GM23338 (cell line): ENCODE results near the gene RPL29. TPM values are rescaled to one million over a fixed set of nuclear protein-coding genes. Genes with fewer than 3 reads are reported as not detected.

Experiments used
- ATAC-seq: fragments of 200-7000 bp; cut with Tn5 transposase; 3 replicates; pipeline ENCODE4 v1.9.1; 2020
- DNase-seq: peaks from one replicate; pipeline ENCODE4 v3.0.0-alpha.2; 2015; ENCODE audit warnings: low spot score
- H2AFZ ChIP-seq: fragments of 200-600 bp; sonication (generic); 2 replicates; pipeline ENCODE4 v1.8.0; 2016; ENCODE audit warnings: antibody characterized with exemption, mild to moderate bottlenecking, moderate library complexity
- H3F3A ChIP-seq: fragments of 200-600 bp; sonication (generic); replicated peaks from 2 replicates; pipeline ENCODE4 v1.8.0; 2017; ENCODE audit warnings: antibody characterized with exemption, mixed run types, low read depth
- H3K27ac ChIP-seq: fragments of 200-600 bp; sonication (generic); 2 replicates; pipeline ENCODE4 v1.6.1; 2016; ENCODE audit warnings: low read depth
- H3K27me3 ChIP-seq: fragments of 200-600 bp; sonication (generic); 2 replicates; pipeline ENCODE4 v1.8.0; 2016; ENCODE audit warnings: mild to moderate bottlenecking, mixed run types, moderate library complexity; ENCODE audit not compliant: insufficient read depth
- H3K36me3 ChIP-seq: fragments of 200-600 bp; sonication (generic); 2 replicates; pipeline ENCODE4 v1.8.0; 2016; ENCODE audit warnings: mild to moderate bottlenecking; ENCODE audit not compliant: insufficient read depth
- H3K4me1 ChIP-seq: fragments of 200-600 bp; sonication (generic); 2 replicates; pipeline ENCODE4 v1.8.0; 2016; ENCODE audit warnings: mild to moderate bottlenecking, moderate library complexity; ENCODE audit not compliant: insufficient read depth
- H3K4me2 ChIP-seq: fragments of 200-600 bp; sonication (generic); 2 replicates; pipeline ENCODE4 v1.7.1; 2017; ENCODE audit warnings: mixed run types
- H3K4me3 ChIP-seq: fragments of 200-600 bp; sonication (generic); 2 replicates; pipeline ENCODE4 v1.6.1; 2016; ENCODE audit warnings: mixed run types
- H3K79me2 ChIP-seq: fragments of 200-600 bp; sonication (generic); replicated peaks from 2 replicates; pipeline ENCODE4 v1.8.0; 2017; ENCODE audit warnings: mild to moderate bottlenecking; ENCODE audit not compliant: insufficient read depth
- H3K9me2 ChIP-seq: fragments of 200-600 bp; sonication (generic); 2 replicates; pipeline ENCODE4 v1.8.0; 2017; ENCODE audit not compliant: insufficient read depth
- H4K20me1 ChIP-seq: fragments of 200-600 bp; sonication (generic); replicated peaks from 2 replicates; pipeline ENCODE4 v1.8.0; 2017; ENCODE audit warnings: mild to moderate bottlenecking; ENCODE audit not compliant: insufficient read depth
- H3K27ac Mint-ChIP-seq: 2 replicates; pipeline ENCODE4 v1.8.0; 2020; ENCODE audit warnings: inconsistent platforms, mild to moderate bottlenecking, moderate library complexity, mixed read lengths
- H3K27me3 Mint-ChIP-seq: 3 replicates; pipeline ENCODE4 v1.8.0; 2022; ENCODE audit warnings: low read depth, mild to moderate bottlenecking, moderate library complexity, mixed read lengths, inconsistent platforms; ENCODE audit not compliant: insufficient read depth, poor library complexity
- H3K36me3 Mint-ChIP-seq: 3 replicates; pipeline ENCODE4 v1.8.0; 2021; ENCODE audit warnings: low read depth, mild to moderate bottlenecking, inconsistent platforms, moderate library complexity, mixed read lengths
- H3K4me1 Mint-ChIP-seq: 3 replicates; pipeline ENCODE4 v1.8.0; 2020; ENCODE audit warnings: mild to moderate bottlenecking, inconsistent platforms, mixed read lengths
- H3K4me3 Mint-ChIP-seq: 3 replicates; pipeline ENCODE4 v1.8.0; 2021; ENCODE audit warnings: moderate library complexity, mild to moderate bottlenecking, inconsistent platforms, mixed read lengths
- H3K9me3 Mint-ChIP-seq: 3 replicates; pipeline ENCODE4 v1.8.0; 2020; ENCODE audit warnings: moderate library complexity, mild to moderate bottlenecking, inconsistent platforms, mixed read lengths
- CREB1 ChIP-seq: fragments of 250-450 bp; sonication (Bioruptor Pico); IDR thresholded peaks from 2 replicates; pipeline ENCODE4 v1.5.0; 2020; ENCODE audit warnings: low read depth, mild to moderate bottlenecking, moderate library complexity
- EZH2 ChIP-seq: fragments of 200-600 bp; sonication (generic); IDR thresholded peaks from one replicate; pipeline ENCODE4 v1.8.0; 2017; ENCODE audit warnings: antibody characterized with exemption, mild to moderate bottlenecking, low read depth; ENCODE audit not compliant: unreplicated experiment
- EZH2phosphoT487 ChIP-seq: fragments of 200-600 bp; sonication (generic); IDR thresholded peaks from one replicate; pipeline ENCODE4 v1.8.1; 2018; ENCODE audit warnings: antibody characterized with exemption; ENCODE audit not compliant: unreplicated experiment
- JUNB ChIP-seq: IDR thresholded peaks from one replicate; pipeline ENCODE4 v1.6.1; 2016; ENCODE audit warnings: antibody characterized with exemption; ENCODE audit not compliant: unreplicated experiment
- POLR2AphosphoS5 ChIP-seq: IDR thresholded peaks from 2 replicates; pipeline ENCODE4 v1.6.1; 2016; ENCODE audit warnings: antibody characterized with exemption, low read depth
- STAT1 ChIP-seq: IDR thresholded peaks from one replicate; pipeline ENCODE4 v1.6.1; 2016; ENCODE audit warnings: antibody characterized with exemption; ENCODE audit not compliant: unreplicated experiment
- ZNF114 ChIP-seq: fragments of 250-450 bp; sonication (Bioruptor Pico); IDR thresholded peaks from 2 replicates; pipeline ENCODE4 v1.5.0; 2020; ENCODE audit warnings: mild to moderate bottlenecking, moderate library complexity
- ZNF331 ChIP-seq: fragments of 250-450 bp; sonication (Bioruptor Pico); IDR thresholded peaks from 2 replicates; pipeline ENCODE4 v1.5.0; 2020; ENCODE audit warnings: low read depth, mild to moderate bottlenecking, moderate library complexity
- polyA plus RNA-seq: library from polyadenylated mRNA; unstranded; fragments of >200 nt; fragmentation: Nextera tagmentation; extraction: Ambion mirVana; gene quantifications from 2 replicates; pipeline ENCODE4 v1.2.1, GENCODE V29; 2016
- total RNA-seq: library from RNA; depleted of rRNA; stranded (reverse); fragments of >200 nt; shearing (Covaris generic); gene quantifications from 2 replicates; pipeline ENCODE4 v1.2.3, GENCODE V29; 2014
- TF ChIP-seq, protein P1 (sequence below): fragments of 250-450 bp; sonication (Bioruptor Pico); IDR thresholded peaks from 2 replicates; pipeline ENCODE4 v1.5.0; 2020; ENCODE audit warnings: mild to moderate bottlenecking, moderate library complexity
- TF ChIP-seq, protein P2 (sequence below): IDR thresholded peaks from one replicate; pipeline ENCODE4 v1.6.1; 2018; ENCODE audit warnings: antibody characterized with exemption; ENCODE audit not compliant: unreplicated experiment
- TF ChIP-seq, protein P3 (sequence below), 2 experiments: fragments of 200-600 bp in 1 of 2; sonication (generic) in 1 of 2; conservative IDR thresholded peaks; 2 replicates each; pipeline versions ENCODE4 v1.5.1 to v1.6.1; 2016 to 2017; ENCODE audit warnings: antibody characterized with exemption in 2 of 2, low read depth in 2 of 2, mild to moderate bottlenecking in 2 of 2, moderate library complexity in 1 of 2
- TF ChIP-seq, protein P4 (sequence below): IDR thresholded peaks from 2 replicates; pipeline ENCODE4 v1.6.1; 2016; ENCODE audit warnings: antibody characterized with exemption

RPL29 gene
- total and polyA plus RNA-seq, 2 experiments from 2014 or later = 1,471 to 1,864 TPM

DNA sequence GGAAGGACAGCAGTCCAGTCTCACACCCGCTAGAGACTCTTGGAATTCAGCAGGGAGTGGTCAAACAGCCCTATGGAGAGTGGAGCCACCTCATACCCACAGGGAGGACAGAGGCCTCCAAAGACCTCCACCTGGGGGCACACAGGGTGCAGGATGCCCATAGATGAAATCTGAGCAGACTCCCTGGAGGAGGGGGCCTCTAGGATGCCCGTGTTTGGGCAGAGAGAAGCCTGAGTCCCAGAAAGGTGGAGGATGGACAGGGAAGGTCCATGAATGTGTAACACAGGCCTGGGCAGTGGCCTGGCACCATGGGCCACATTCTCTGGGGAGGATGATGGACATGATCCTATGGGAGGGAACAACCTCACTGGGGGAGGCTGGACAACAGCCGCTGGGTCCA lies 39.0 kb upstream of the RPL29 start (continued):
- TF ChIP-seq, protein P1, sequence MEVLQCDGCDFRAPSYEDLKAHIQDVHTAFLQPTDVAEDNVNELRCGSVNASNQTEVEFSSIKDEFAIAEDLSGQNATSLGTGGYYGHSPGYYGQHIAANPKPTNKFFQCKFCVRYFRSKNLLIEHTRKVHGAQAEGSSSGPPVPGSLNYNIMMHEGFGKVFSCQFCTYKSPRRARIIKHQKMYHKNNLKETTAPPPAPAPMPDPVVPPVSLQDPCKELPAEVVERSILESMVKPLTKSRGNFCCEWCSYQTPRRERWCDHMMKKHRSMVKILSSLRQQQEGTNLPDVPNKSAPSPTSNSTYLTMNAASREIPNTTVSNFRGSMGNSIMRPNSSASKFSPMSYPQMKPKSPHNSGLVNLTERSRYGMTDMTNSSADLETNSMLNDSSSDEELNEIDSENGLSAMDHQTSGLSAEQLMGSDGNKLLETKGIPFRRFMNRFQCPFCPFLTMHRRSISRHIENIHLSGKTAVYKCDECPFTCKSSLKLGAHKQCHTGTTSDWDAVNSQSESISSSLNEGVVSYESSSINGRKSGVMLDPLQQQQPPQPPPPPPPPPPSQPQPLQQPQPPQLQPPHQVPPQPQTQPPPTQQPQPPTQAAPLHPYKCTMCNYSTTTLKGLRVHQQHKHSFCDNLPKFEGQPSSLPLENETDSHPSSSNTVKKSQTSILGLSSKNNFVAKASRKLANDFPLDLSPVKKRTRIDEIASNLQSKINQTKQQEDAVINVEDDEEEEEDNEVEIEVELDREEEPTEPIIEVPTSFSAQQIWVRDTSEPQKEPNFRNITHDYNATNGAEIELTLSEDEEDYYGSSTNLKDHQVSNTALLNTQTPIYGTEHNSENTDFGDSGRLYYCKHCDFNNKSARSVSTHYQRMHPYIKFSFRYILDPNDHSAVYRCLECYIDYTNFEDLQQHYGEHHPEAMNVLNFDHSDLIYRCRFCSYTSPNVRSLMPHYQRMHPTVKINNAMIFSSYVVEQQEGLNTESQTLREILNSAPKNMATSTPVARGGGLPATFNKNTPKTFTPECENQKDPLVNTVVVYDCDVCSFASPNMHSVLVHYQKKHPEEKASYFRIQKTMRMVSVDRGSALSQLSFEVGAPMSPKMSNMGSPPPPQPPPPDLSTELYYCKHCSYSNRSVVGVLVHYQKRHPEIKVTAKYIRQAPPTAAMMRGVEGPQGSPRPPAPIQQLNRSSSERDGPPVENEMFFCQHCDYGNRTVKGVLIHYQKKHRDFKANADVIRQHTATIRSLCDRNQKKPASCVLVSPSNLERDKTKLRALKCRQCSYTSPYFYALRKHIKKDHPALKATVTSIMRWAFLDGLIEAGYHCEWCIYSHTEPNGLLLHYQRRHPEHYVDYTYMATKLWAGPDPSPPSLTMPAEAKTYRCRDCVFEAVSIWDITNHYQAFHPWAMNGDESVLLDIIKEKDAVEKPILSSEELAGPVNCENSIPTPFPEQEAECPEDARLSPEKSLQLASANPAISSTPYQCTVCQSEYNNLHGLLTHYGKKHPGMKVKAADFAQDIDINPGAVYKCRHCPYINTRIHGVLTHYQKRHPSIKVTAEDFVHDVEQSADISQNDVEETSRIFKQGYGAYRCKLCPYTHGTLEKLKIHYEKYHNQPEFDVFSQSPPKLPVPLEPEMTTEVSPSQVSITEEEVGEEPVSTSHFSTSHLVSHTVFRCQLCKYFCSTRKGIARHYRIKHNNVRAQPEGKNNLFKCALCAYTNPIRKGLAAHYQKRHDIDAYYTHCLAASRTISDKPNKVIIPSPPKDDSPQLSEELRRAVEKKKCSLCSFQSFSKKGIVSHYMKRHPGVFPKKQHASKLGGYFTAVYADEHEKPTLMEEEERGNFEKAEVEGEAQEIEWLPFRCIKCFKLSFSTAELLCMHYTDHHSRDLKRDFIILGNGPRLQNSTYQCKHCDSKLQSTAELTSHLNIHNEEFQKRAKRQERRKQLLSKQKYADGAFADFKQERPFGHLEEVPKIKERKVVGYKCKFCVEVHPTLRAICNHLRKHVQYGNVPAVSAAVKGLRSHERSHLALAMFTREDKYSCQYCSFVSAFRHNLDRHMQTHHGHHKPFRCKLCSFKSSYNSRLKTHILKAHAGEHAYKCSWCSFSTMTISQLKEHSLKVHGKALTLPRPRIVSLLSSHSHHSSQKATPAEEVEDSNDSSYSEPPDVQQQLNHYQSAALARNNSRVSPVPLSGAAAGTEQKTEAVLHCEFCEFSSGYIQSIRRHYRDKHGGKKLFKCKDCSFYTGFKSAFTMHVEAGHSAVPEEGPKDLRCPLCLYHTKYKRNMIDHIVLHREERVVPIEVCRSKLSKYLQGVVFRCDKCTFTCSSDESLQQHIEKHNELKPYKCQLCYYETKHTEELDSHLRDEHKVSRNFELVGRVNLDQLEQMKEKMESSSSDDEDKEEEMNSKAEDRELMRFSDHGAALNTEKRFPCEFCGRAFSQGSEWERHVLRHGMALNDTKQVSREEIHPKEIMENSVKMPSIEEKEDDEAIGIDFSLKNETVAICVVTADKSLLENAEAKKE = no peak
- TF ChIP-seq, protein P2, sequence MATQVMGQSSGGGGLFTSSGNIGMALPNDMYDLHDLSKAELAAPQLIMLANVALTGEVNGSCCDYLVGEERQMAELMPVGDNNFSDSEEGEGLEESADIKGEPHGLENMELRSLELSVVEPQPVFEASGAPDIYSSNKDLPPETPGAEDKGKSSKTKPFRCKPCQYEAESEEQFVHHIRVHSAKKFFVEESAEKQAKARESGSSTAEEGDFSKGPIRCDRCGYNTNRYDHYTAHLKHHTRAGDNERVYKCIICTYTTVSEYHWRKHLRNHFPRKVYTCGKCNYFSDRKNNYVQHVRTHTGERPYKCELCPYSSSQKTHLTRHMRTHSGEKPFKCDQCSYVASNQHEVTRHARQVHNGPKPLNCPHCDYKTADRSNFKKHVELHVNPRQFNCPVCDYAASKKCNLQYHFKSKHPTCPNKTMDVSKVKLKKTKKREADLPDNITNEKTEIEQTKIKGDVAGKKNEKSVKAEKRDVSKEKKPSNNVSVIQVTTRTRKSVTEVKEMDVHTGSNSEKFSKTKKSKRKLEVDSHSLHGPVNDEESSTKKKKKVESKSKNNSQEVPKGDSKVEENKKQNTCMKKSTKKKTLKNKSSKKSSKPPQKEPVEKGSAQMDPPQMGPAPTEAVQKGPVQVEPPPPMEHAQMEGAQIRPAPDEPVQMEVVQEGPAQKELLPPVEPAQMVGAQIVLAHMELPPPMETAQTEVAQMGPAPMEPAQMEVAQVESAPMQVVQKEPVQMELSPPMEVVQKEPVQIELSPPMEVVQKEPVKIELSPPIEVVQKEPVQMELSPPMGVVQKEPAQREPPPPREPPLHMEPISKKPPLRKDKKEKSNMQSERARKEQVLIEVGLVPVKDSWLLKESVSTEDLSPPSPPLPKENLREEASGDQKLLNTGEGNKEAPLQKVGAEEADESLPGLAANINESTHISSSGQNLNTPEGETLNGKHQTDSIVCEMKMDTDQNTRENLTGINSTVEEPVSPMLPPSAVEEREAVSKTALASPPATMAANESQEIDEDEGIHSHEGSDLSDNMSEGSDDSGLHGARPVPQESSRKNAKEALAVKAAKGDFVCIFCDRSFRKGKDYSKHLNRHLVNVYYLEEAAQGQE = no peak

DNA sequence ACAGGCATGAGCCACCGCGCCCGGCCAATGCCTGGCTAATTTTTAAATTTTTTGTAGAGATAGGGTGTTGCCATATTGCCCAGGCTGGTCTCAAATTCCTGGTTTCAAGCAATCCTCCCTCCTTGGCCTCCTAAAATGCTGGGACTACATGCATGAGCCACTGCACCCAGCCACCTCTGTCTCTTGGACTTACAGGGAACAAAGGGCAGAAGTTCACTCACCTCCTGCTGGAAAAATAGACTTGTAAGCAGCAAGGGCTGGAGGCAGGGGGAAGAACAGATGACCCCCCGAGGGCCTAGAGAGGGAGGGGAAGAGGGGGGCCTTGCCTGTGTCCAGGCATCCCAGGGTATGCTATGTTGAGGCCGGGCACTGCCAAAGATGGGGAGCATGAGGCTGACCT lies 38.5 kb upstream of the RPL29 start:
- H3K36me3 ChIP-seq = no peaks in the 10 kb centered on the region
- H3F3A ChIP-seq = no peaks in the 10 kb centered on the region
- no peak overlapping the region for H3K4me2 ChIP-seq

More for the DNA sequence above, 38.5 kb upstream of the RPL29 start:
- H2AFZ ChIP-seq = no peak overlapping the region
- no peak overlapping the region for H3K4me3 ChIP-seq
- H3K27ac ChIP-seq = no peak overlapping the region
- no peaks in the 10 kb centered on the region for H3K4me1 ChIP-seq
- Mint-ChIP-seq H3K9me3 (no peaks in the 10 kb centered on the region), H3K27me3 (peaks cover 11% of the 10 kb centered on the region), H3K36me3 (no peaks in the 10 kb centered on the region), H3K4me3 (no peak overlapping the region), H3K4me1 (peaks cover 4% of the 10 kb centered on the region), H3K27ac (no peak overlapping the region)
- no peaks in the 10 kb centered on the region for H3K9me2 ChIP-seq
- no peaks in the 10 kb centered on the region for H4K20me1 ChIP-seq
- TF ChIP-seq, protein P3, sequence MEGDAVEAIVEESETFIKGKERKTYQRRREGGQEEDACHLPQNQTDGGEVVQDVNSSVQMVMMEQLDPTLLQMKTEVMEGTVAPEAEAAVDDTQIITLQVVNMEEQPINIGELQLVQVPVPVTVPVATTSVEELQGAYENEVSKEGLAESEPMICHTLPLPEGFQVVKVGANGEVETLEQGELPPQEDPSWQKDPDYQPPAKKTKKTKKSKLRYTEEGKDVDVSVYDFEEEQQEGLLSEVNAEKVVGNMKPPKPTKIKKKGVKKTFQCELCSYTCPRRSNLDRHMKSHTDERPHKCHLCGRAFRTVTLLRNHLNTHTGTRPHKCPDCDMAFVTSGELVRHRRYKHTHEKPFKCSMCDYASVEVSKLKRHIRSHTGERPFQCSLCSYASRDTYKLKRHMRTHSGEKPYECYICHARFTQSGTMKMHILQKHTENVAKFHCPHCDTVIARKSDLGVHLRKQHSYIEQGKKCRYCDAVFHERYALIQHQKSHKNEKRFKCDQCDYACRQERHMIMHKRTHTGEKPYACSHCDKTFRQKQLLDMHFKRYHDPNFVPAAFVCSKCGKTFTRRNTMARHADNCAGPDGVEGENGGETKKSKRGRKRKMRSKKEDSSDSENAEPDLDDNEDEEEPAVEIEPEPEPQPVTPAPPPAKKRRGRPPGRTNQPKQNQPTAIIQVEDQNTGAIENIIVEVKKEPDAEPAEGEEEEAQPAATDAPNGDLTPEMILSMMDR (conservative IDR thresholded peaks at IDR 0.05; ENCODE audit: low read depth in 2 of 2) = no peak
- TF ChIP-seq ZNF114 (CRISPR knock-in tag) (no peak), CREB1 (CRISPR knock-in tag) (no peak), JUNB (no peak), ZNF331 (no peak), EZH2 (no peak), POLR2AphosphoS5 (no peak), EZH2phosphoT487 (no peak), STAT1 (no peak)
- TF ChIP-seq, protein P4, sequence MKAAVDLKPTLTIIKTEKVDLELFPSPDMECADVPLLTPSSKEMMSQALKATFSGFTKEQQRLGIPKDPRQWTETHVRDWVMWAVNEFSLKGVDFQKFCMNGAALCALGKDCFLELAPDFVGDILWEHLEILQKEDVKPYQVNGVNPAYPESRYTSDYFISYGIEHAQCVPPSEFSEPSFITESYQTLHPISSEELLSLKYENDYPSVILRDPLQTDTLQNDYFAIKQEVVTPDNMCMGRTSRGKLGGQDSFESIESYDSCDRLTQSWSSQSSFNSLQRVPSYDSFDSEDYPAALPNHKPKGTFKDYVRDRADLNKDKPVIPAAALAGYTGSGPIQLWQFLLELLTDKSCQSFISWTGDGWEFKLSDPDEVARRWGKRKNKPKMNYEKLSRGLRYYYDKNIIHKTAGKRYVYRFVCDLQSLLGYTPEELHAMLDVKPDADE = no peak
- no peak for ATAC-seq
- DNase-seq = no peak
- no peaks in the 10 kb centered on the region for H3K79me2 ChIP-seq
- no peaks in the 10 kb centered on the region for H3K27me3 ChIP-seq
